HCT116 (cell line): Measurements from ENCODE around the gene HGF. TPM values are rescaled to one million over a fixed set of nuclear protein-coding genes. Genes with fewer than 3 reads are reported as not detected.

ENCODE experiments used
- ATAC-seq: fragments of 200-7000 bp; cut with Tn5 transposase; 2 replicates; pipeline ENCODE4 v1.9.1; 2020; ENCODE audit warnings: mild to moderate bottlenecking, moderate library complexity
- BruUV-seq: library from RNA; stranded (reverse); fragments of 400-500 nt; replicated peaks from 2 replicates; lab custom pipeline; 2021; lab: Mats Ljungman, UMichigan
- CTCF ChIA-PET: fragments of 300-600 bp; sonication (Branson Sonifier 250); formaldehyde crosslinking; loops from one replicate; lab custom pipeline; 2021; ENCODE audit warnings: antibody characterized with exemption; lab: Charles Lee
- POLR2A ChIA-PET: fragments of 300-600, 350-600 bp; sonication (Branson Sonifier 250); formaldehyde crosslinking; loops from one replicate; lab custom pipeline; 2021; ENCODE audit warnings: antibody characterized with exemption; lab: Charles Lee
- RAD21 ChIA-PET, 2 experiments: fragments of 300-600 bp; sonication (Branson Sonifier 250); formaldehyde crosslinking; loops; one replicate each; lab custom pipeline; 2023; ENCODE audit warnings: low total read pairs in 2 of 2; ENCODE audit not compliant: uncharacterized antibody in 2 of 2, unreplicated experiment in 2 of 2, low non-redundant PET in 1 of 2; lab: Charles Lee
- DNase-seq: peaks from one replicate; pipeline ENCODE4 v3.0.0-alpha.2; 2010; ENCODE audit warnings: low read depth, low spot score
- H2AFZ ChIP-seq: fragments of 200-600 bp; shearing (Covaris generic), sonication (generic); 2 replicates; pipeline ENCODE4 v1.6.1; 2017; ENCODE audit warnings: low read depth, mixed run types, mixed read lengths, antibody characterized with exemption, low read length; ENCODE audit not compliant: poor library complexity, severe bottlenecking
- H3K27ac ChIP-seq: 2 replicates; pipeline ENCODE4 v1.5.1; 2012; ENCODE audit warnings: low read depth, low read length
- H3K27me3 ChIP-seq: fragments of 200-600 bp; sonication (generic); 2 replicates; pipeline ENCODE4 v1.6.1; 2016; ENCODE audit warnings: mixed run types, low read length, mixed read lengths; ENCODE audit not compliant: insufficient read depth
- H3K36me3 ChIP-seq, 2 experiments: fragments of 200-500 bp in 1 of 2; fragments of 200-600 bp in 1 of 2; sonication (Bioruptor generic) in 1 of 2; sonication (generic) in 1 of 2; 2 replicates each; pipeline versions ENCODE4 v1.5.1 to v1.6.1; 2014 to 2016; ENCODE audit warnings: low read length in 2 of 2, inconsistent platforms in 1 of 2, mixed read lengths in 1 of 2, mixed run types in 1 of 2; ENCODE audit not compliant: insufficient read depth in 2 of 2, control insufficient read depth in 1 of 2
- H3K4me1 ChIP-seq, 2 experiments: fragments of 200-600 bp in 1 of 2; sonication (generic) in 1 of 2; 2 replicates each; pipeline versions ENCODE4 v1.5.1 to v1.6.1; 2012 to 2017; ENCODE audit warnings: low read length in 2 of 2, inconsistent platforms in 1 of 2, mild to moderate bottlenecking in 1 of 2, mixed read lengths in 1 of 2, mixed run types in 1 of 2, moderate library complexity in 1 of 2; ENCODE audit not compliant: insufficient read depth in 2 of 2, control insufficient read depth in 1 of 2
- H3K4me2 ChIP-seq: fragments of 200-600 bp; sonication (generic); 2 replicates; pipeline ENCODE4 v1.6.1; 2017; ENCODE audit warnings: mixed run types, low read length, mixed read lengths
- H3K4me3 ChIP-seq, 2 experiments: fragments of 200-600 bp in 1 of 2; sonication (generic) in 1 of 2; replicated peaks in 1 of 2; 2 replicates each; pipeline ENCODE4 v1.5.1; 2011 to 2016; ENCODE audit warnings: low read length in 2 of 2, control low read depth in 1 of 2, low read depth in 1 of 2, mild to moderate bottlenecking in 1 of 2, mixed read lengths in 1 of 2, mixed run types in 1 of 2
- H3K79me2 ChIP-seq: fragments of 200-600 bp; sonication (generic); 2 replicates; pipeline ENCODE4 v1.6.1; 2017; ENCODE audit warnings: mild to moderate bottlenecking, mixed run types, low read length, moderate library complexity, mixed read lengths; ENCODE audit not compliant: insufficient read depth
- H3K9ac ChIP-seq: fragments of 200-600 bp; sonication (generic); 2 replicates; pipeline ENCODE4 v1.6.1; 2016; ENCODE audit warnings: low read length, mixed read lengths
- H3K9me2 ChIP-seq: fragments of 200-600 bp; sonication (generic), shearing (Covaris generic); 2 replicates; pipeline ENCODE4 v1.6.1; 2017; ENCODE audit warnings: mixed run types, mild to moderate bottlenecking, moderate library complexity; ENCODE audit not compliant: insufficient read depth
- H3K9me3 ChIP-seq, 2 experiments: fragments of 200-500 bp in 1 of 2; fragments of 200-600 bp in 1 of 2; sonication (Bioruptor generic) in 1 of 2; sonication (generic) in 1 of 2; 2 replicates each; pipeline ENCODE4 v1.6.1; 2014 to 2017; ENCODE audit warnings: low read length in 2 of 2, mixed read lengths in 2 of 2, inconsistent platforms in 1 of 2, low read depth in 1 of 2, mild to moderate bottlenecking in 1 of 2, mixed run types in 1 of 2, moderate library complexity in 1 of 2; ENCODE audit not compliant: control insufficient read depth in 1 of 2, insufficient read depth in 1 of 2
- H4K20me1 ChIP-seq: fragments of 200-600 bp; sonication (generic), shearing (Covaris generic); 2 replicates; pipeline ENCODE4 v1.6.1; 2017; ENCODE audit warnings: mixed run types, mild to moderate bottlenecking, moderate library complexity; ENCODE audit not compliant: insufficient read depth
- CBX3 ChIP-seq: IDR thresholded peaks from 2 replicates; pipeline ENCODE4 v1.6.1; 2012; ENCODE audit warnings: low read depth
- EGR1 ChIP-seq: IDR thresholded peaks from 2 replicates; pipeline ENCODE4 v1.6.1; 2012; ENCODE audit warnings: low read depth
- ELF1 ChIP-seq: IDR thresholded peaks from 2 replicates; pipeline ENCODE4 v1.6.1; 2012; ENCODE audit warnings: low read depth, borderline replicate concordance
- EZH2 ChIP-seq: fragments of 200-600 bp; sonication (generic); IDR thresholded peaks from 2 replicates; pipeline ENCODE4 v1.6.1; 2017; ENCODE audit warnings: antibody characterized with exemption, mixed run types
- EZH2phosphoT487 ChIP-seq: fragments of 200-600 bp; IDR thresholded peaks from 2 replicates; pipeline ENCODE4 v1.6.1; 2018; ENCODE audit warnings: antibody characterized with exemption, borderline replicate concordance
- FOSL1 ChIP-seq: IDR thresholded peaks from 2 replicates; pipeline ENCODE4 v1.6.1; 2012; ENCODE audit warnings: low read depth
- JUND ChIP-seq: IDR thresholded peaks from 2 replicates; pipeline ENCODE4 v1.6.1; 2012
- POLR2A ChIP-seq: IDR thresholded peaks from 2 replicates; pipeline ENCODE4 v1.7.0; 2011; ENCODE audit warnings: borderline replicate concordance; ENCODE audit not compliant: insufficient read depth, insufficient read length; ENCODE audit errors: extremely low read depth
- POLR2AphosphoS5 ChIP-seq: IDR thresholded peaks from 2 replicates; pipeline ENCODE4 v1.6.1; 2011; ENCODE audit warnings: mild to moderate bottlenecking, low read depth, low read length, moderate library complexity
- RAD21 ChIP-seq: IDR thresholded peaks from 2 replicates; pipeline ENCODE4 v1.6.1; 2012; ENCODE audit warnings: low read depth, mild to moderate bottlenecking
- SIN3A ChIP-seq: IDR thresholded peaks from 2 replicates; pipeline ENCODE4 v1.6.1; 2012; ENCODE audit warnings: low read depth
- SP1 ChIP-seq: IDR thresholded peaks from 2 replicates; pipeline ENCODE4 v1.6.1; 2012; ENCODE audit warnings: low read depth
- SRF ChIP-seq: IDR thresholded peaks from 2 replicates; pipeline ENCODE4 v1.6.1; 2012; ENCODE audit warnings: low read depth
- TCF7L2 ChIP-seq: IDR thresholded peaks from 2 replicates; pipeline ENCODE4 v1.7.0; 2011; ENCODE audit warnings: borderline replicate concordance, inconsistent platforms; ENCODE audit not compliant: insufficient read depth, insufficient read length; ENCODE audit errors: extremely low read depth
- ZFX ChIP-seq: fragments of 450-650 bp; IDR thresholded peaks from 2 replicates; pipeline ENCODE4 v1.6.1; 2017
- ZNF274 ChIP-seq: fragments of 200-500 bp; sonication (Bioruptor generic); IDR thresholded peaks from 2 replicates; pipeline ENCODE4 v1.6.1; 2014; ENCODE audit warnings: mild to moderate bottlenecking, low read depth, low read length, inconsistent platforms
- intact Hi-C: fragments of 100-400 bp; cut with micrococcal nuclease; formaldehyde crosslinking; loops from 2 replicates; pipeline ENCODE4 v1.10.0; 2022
- total RNA-seq: library from RNA; stranded (reverse); gene quantifications from one replicate; pipeline ENCODE4 v1.2.1, GENCODE V29; 2021; ENCODE audit not compliant: unreplicated experiment
- TF ChIP-seq, protein P1 (sequence below): IDR thresholded peaks from 2 replicates; pipeline ENCODE4 v1.6.1; 2012
- TF ChIP-seq, protein P2 (sequence below): IDR thresholded peaks from 2 replicates; pipeline ENCODE4 v1.6.1; 2012; ENCODE audit warnings: low read depth
- TF ChIP-seq, protein P3 (sequence below): IDR thresholded peaks from 2 replicates; pipeline ENCODE4 v1.6.1; 2012
- TF ChIP-seq, protein P4 (sequence below): IDR thresholded peaks from 2 replicates; pipeline ENCODE4 v1.6.1; 2011; ENCODE audit warnings: mild to moderate bottlenecking, low read length, moderate library complexity; ENCODE audit not compliant: insufficient replicate concordance; ENCODE audit errors: extremely low read depth

Gene HGF
- total RNA-seq, 1 experiment from 2014 or later, result 0.15 TPM

DNA sequence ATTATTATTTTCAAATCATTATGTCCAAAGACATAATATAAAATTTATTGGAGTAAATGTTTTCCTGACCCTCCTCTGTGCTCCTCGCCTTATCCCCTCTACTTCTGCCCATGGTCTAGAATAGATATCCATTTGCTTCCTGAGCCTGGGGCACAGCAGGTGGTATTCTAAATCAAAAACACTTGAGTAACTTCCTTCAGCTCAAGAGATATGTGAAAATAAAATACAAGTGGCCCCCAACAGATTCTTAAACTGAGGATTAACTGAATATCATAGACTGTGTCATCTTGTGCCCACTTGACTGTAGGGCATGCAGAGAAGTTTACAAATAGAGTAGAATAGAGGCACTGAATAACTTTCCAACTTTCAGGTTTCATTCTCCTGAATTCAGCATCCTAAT is 59.1 kb downstream of the HGF start:
- Histone ChIP-seq H3K4me2 (no peak overlapping the region), H3K9ac (no peak overlapping the region), H2AFZ (no peak overlapping the region), H3K4me1 (no peaks in the 10 kb centered on the region), H3K9me2 (no peaks in the 10 kb centered on the region), H3K27ac (no peak overlapping the region), H3K4me3 (no peak overlapping the region), H3K79me2 (no peaks in the 10 kb centered on the region), H3K27me3 (no peaks in the 10 kb centered on the region), H3K9me3 (no peaks in the 10 kb centered on the region), H4K20me1 (no peaks in the 10 kb centered on the region), H3K36me3 (no peaks in the 10 kb centered on the region)
- BruUV-seq, result no TSS peak
- DNase-seq, result no peak
- no peak for ATAC-seq
- ChIA-PET POLR2A (no interaction called here), CTCF (no interaction called here), RAD21 (no interaction called here)
- TF ChIP-seq, protein P1, sequence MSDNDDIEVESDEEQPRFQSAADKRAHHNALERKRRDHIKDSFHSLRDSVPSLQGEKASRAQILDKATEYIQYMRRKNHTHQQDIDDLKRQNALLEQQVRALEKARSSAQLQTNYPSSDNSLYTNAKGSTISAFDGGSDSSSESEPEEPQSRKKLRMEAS, result no peak
- TF ChIP-seq CBX3 (no peak), EZH2 (no peak), POLR2A (no peak), RAD21 (no peak), ELF1 (no peak), FOSL1 (no peak), POLR2AphosphoS5 (no peak), EZH2phosphoT487 (no peak), TCF7L2 (no peak), SRF (no peak), ZNF274 (no peak), ZFX (no peak), JUND (no peak), SP1 (no peak), EGR1 (no peak), SIN3A (no peak)
- TF ChIP-seq, protein P2, sequence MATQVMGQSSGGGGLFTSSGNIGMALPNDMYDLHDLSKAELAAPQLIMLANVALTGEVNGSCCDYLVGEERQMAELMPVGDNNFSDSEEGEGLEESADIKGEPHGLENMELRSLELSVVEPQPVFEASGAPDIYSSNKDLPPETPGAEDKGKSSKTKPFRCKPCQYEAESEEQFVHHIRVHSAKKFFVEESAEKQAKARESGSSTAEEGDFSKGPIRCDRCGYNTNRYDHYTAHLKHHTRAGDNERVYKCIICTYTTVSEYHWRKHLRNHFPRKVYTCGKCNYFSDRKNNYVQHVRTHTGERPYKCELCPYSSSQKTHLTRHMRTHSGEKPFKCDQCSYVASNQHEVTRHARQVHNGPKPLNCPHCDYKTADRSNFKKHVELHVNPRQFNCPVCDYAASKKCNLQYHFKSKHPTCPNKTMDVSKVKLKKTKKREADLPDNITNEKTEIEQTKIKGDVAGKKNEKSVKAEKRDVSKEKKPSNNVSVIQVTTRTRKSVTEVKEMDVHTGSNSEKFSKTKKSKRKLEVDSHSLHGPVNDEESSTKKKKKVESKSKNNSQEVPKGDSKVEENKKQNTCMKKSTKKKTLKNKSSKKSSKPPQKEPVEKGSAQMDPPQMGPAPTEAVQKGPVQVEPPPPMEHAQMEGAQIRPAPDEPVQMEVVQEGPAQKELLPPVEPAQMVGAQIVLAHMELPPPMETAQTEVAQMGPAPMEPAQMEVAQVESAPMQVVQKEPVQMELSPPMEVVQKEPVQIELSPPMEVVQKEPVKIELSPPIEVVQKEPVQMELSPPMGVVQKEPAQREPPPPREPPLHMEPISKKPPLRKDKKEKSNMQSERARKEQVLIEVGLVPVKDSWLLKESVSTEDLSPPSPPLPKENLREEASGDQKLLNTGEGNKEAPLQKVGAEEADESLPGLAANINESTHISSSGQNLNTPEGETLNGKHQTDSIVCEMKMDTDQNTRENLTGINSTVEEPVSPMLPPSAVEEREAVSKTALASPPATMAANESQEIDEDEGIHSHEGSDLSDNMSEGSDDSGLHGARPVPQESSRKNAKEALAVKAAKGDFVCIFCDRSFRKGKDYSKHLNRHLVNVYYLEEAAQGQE, result no peak
- TF ChIP-seq, protein P3, sequence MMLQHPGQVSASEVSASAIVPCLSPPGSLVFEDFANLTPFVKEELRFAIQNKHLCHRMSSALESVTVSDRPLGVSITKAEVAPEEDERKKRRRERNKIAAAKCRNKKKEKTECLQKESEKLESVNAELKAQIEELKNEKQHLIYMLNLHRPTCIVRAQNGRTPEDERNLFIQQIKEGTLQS, result no peak
- TF ChIP-seq, protein P4, sequence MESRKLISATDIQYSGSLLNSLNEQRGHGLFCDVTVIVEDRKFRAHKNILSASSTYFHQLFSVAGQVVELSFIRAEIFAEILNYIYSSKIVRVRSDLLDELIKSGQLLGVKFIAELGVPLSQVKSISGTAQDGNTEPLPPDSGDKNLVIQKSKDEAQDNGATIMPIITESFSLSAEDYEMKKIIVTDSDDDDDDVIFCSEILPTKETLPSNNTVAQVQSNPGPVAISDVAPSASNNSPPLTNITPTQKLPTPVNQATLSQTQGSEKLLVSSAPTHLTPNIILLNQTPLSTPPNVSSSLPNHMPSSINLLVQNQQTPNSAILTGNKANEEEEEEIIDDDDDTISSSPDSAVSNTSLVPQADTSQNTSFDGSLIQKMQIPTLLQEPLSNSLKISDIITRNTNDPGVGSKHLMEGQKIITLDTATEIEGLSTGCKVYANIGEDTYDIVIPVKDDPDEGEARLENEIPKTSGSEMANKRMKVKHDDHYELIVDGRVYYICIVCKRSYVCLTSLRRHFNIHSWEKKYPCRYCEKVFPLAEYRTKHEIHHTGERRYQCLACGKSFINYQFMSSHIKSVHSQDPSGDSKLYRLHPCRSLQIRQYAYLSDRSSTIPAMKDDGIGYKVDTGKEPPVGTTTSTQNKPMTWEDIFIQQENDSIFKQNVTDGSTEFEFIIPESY, result no peak
- intact Hi-C loops, result no loop called here
